Heart left ventricle (tissue), 16 donors: ENCODE data around the gene PARD3. TPM values are rescaled to one million over a fixed set of nuclear protein-coding genes. Genes with fewer than 3 reads are reported as not detected.
"Not testable (repeated sequence)": the region's sequence is repeated elsewhere in the genome, so short reads cannot be mapped to it uniquely, and the experiment has no call there.

ENCODE experiments used
- ATAC-seq, 4 donors: fragments of 200-7000 bp; cut with Tn5 transposase; one replicate each; pipeline ENCODE4 v1.9.1; 2020 to 2022; ENCODE audit warnings: moderate library complexity in 4 of 4, mild to moderate bottlenecking in 3 of 4, moderate number of reproducible peaks in 1 of 4
- DNase-seq, 5 donors: peaks; one replicate each; pipeline ENCODE4 v3.0.0-alpha.2; 2020
- H3K27ac ChIP-seq, 12 donors: fragments of 200-600 bp; sonication (generic) in 4 of 12; one replicate each; pipeline versions ENCODE4 v1.5.0 to v1.8.0; 2016 to 2022; ENCODE audit warnings: mild to moderate bottlenecking in 2 of 12
- H3K27me3 ChIP-seq, 9 donors: fragments of 200-600 bp; sonication (generic) in 2 of 9; one replicate each; pipeline versions ENCODE4 v1.5.1 to v1.8.0; 2016 to 2022; ENCODE audit warnings: mild to moderate bottlenecking in 3 of 9
- H3K36me3 ChIP-seq, 9 donors: fragments of 200-600 bp; sonication (generic) in 2 of 9; one replicate each; pipeline versions ENCODE4 v1.5.0 to v1.8.0; 2018 to 2022; ENCODE audit warnings: mild to moderate bottlenecking in 2 of 9
- H3K4me1 ChIP-seq, 12 donors: fragments of 200-600 bp; sonication (generic) in 4 of 12; one replicate each; pipeline versions ENCODE4 v1.5.0 to v1.8.0; 2016 to 2022; ENCODE audit warnings: mild to moderate bottlenecking in 3 of 12
- H3K4me3 ChIP-seq, 12 donors: fragments of 200-600 bp; sonication (generic) in 4 of 12; one replicate each; pipeline versions ENCODE4 v1.5.0 to v1.8.0; 2017 to 2022; ENCODE audit warnings: mild to moderate bottlenecking in 9 of 12, moderate library complexity in 4 of 12
- H3K9me3 ChIP-seq, 12 donors: fragments of 200-600 bp; sonication (generic) in 4 of 12; one replicate each; pipeline versions ENCODE4 v1.5.0 to v1.8.0; 2016 to 2022; ENCODE audit warnings: mild to moderate bottlenecking in 1 of 12
- POLR2A ChIP-seq, 2 donors: fragments of 450-650 bp; IDR thresholded peaks; one replicate each; pipeline ENCODE4 v1.6.1; 2017; ENCODE audit warnings: antibody characterized with exemption in 2 of 2, mild to moderate bottlenecking in 2 of 2, moderate library complexity in 2 of 2
- WGBS, 4 donors: extraction: QIAGEN DNeasy Blood & Tissue Kit in 2 of 4; methylation state at CpG; one replicate each; pipeline versions ENCODE4 v1.1.5 to v1.1.7; 2013 to 2018; 5-methylcytosine and 5-hydroxymethylcytosine counted together
- intact Hi-C, 10 donors: fragments of 100-400 bp; cut with DNase I; formaldehyde crosslinking; loops; one replicate each; pipeline versions ENCODE4 v1.11.1 to v1.14.2; 2022
- polyA plus RNA-seq, 2 donors: library from polyadenylated mRNA; stranded (reverse); fragments of 200-250 nt; gene quantifications; one replicate each; pipeline ENCODE4 v1.2.3, GENCODE V29; 2013
- total RNA-seq, 9 donors: library from RNA; depleted of rRNA in 2 of 9; stranded (reverse); fragments of >200 nt in 2 of 9; fragmentation: NEBNext Ultra II Directional in 3 of 9; extraction: Animal tissue kit (Norgen Biotek cat#: 25700) in 3 of 9; gene quantifications; one replicate each; pipeline versions ENCODE4 v1.1.0 to v1.2.4, GENCODE V29; 2016 to 2023
- TF ChIP-seq, protein P1 (sequence below), 12 donors: fragments of 200-600 bp; sonication (generic) in 4 of 12; IDR thresholded peaks; one replicate each; pipeline versions ENCODE4 v1.5.0 to v1.8.0; 2018 to 2022; ENCODE audit warnings: antibody characterized with exemption in 12 of 12, mild to moderate bottlenecking in 5 of 12
- donor health status: ischemic (EF 13 %, LVEDD 7.1; RV severe dilation, severe dysfunction).
- donor health status: healthy with polysubstance abuse.
- donor health status: DM: no; HTN: yes; CAD: no.
- donor health status: DM: no; HTN: no; CAD: no.
- donor health status: ischemic (EF 25% LVEDD 6.9; RV normal size, moderate dysfunction).
- donor health status: ischemic (EF 25% LVEDD 5.7; RV mildly dilated, moderate dysfunction).
- donor health status: healthy.
- donor health status: DM: yes; HTN: yes; CAD: no.
- donor health status: ischemic (EF 35%, LVEDD 5.7; RV mildly dilated, moderate dysfunction).
- donor health status: nonischemic (EF 11% LVEDD 7.7; RV severe dilation, severe dysfunction).
- donor health status: DM: yes; HTN: yes; CAD: no.
- donor health status: PGD.
- donor health status: ischemic (EF 29% LVEDD 5.4; RV normal size, mild dysfunction).
- donor health status: nonischemic (EF 23%, LVEDD 6.1; RV moderate dilation, normal function).

Gene PARD3
- total and polyA plus RNA-seq, 11 donors = 24.8 to 69.7 (median 33.1) TPM

DNA sequence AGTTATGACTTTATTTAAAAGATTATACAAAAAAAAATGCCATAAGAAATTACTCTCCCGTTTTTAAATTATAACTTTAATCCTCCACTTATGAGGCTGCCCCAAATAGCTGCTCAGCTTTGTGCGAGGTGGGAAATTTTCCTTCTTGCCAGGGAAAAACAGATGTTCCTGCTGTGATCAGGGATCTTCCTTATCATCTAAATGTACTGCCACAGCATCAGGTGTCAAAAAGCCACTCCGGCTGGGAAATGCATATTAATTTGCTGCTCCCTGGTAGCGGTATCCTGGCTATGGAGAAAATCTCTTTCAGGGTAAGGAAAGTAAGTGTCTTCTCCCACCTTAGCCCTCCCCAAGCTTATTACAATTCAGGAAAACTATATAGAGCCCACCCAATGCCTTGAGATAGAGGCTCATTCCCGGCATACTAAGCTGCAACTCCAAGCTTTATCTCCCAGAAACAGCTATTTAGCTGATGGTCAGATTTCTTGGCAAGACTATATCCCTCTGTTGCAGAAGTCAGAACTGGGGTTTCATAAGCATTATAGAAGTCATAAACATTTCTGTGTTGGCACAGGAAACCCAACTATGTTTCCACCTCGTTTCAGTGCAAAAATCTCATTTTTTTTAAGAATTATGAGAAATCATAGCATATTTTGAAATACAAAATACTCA lies 360.4 kb downstream of the PARD3 start:
- Histone ChIP-seq H3K36me3 (no peaks in the 10 kb centered on the region), H3K9me3 (no peaks in the 10 kb centered on the region), H3K4me3 (no peak overlapping the region), H3K4me1 (peaks cover 0 to 8% (median 0%) of the 10 kb centered on the region in 12 donors), H3K27me3 (no peaks in the 10 kb centered on the region), H3K27ac (no peak overlapping the region)
- TF ChIP-seq POLR2A (IDR thresholded peaks at IDR 0.05) = no peak
- TF ChIP-seq, protein P1, sequence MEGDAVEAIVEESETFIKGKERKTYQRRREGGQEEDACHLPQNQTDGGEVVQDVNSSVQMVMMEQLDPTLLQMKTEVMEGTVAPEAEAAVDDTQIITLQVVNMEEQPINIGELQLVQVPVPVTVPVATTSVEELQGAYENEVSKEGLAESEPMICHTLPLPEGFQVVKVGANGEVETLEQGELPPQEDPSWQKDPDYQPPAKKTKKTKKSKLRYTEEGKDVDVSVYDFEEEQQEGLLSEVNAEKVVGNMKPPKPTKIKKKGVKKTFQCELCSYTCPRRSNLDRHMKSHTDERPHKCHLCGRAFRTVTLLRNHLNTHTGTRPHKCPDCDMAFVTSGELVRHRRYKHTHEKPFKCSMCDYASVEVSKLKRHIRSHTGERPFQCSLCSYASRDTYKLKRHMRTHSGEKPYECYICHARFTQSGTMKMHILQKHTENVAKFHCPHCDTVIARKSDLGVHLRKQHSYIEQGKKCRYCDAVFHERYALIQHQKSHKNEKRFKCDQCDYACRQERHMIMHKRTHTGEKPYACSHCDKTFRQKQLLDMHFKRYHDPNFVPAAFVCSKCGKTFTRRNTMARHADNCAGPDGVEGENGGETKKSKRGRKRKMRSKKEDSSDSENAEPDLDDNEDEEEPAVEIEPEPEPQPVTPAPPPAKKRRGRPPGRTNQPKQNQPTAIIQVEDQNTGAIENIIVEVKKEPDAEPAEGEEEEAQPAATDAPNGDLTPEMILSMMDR (IDR thresholded peaks at IDR 0.05) = no peak
- WGBS, 4 donors = 71 to 75% (median 74%) methylated on average over 6 of the region's 6 CpGs
- no peak for ATAC-seq
- no peak for DNase-seq
- intact Hi-C loops = no loop called here

DNA sequence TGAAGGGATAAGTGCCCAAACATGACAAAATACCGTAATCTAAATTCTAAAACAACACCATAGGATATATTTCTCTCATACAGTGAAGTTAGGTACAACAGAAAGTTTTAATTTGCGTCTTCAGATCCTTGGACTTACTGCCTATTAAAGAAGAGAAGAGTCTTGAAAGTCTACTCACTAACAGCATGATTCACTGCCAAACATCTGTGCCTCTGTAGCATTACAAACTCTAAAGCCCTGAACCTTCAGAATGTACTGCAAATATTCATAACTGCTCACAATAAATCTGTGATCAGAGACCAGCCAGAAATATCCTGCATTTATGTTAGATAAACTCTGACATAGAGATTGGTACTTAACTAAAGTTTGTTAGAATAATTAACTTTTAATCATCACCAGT lies 365.3 kb downstream of the PARD3 start:
- Histone ChIP-seq H3K27ac (no peak overlapping the region), H3K4me3 (no peak overlapping the region), H3K9me3 (no peaks in the 10 kb centered on the region), H3K4me1 (peaks cover 0 to 10% (median 0%) of the 10 kb centered on the region in 12 donors), H3K36me3 (no peaks in the 10 kb centered on the region), H3K27me3 (no peaks in the 10 kb centered on the region)
- 86 to 92% (median 88%) methylated on average over 2 of the region's 2 CpGs for WGBS, 4 donors
- no peak for TF ChIP-seq POLR2A (IDR thresholded peaks at IDR 0.05)
- intact Hi-C loops = no loop called here
- ATAC-seq (no peak), DNase-seq (no peak)

- TF ChIP-seq, protein P1 (IDR thresholded peaks at IDR 0.05) = no peak
- no peak for TF ChIP-seq POLR2A (IDR thresholded peaks at IDR 0.05)
- Histone ChIP-seq H3K4me3 (no peak overlapping the region), H3K9me3 (no peaks in the 10 kb centered on the region), H3K4me1 (peaks cover 0 to 11% (median 0%) of the 10 kb centered on the region in 12 donors), H3K27me3 (no peaks in the 10 kb centered on the region), H3K27ac (no peak overlapping the region), H3K36me3 (no peaks in the 10 kb centered on the region)
- intact Hi-C loops = no loop called here
- DNase-seq = no peak
- WGBS, 4 donors = 87 to 95% (median 93%) methylated on average over 3 of the region's 3 CpGs
- no peak for ATAC-seq
Observed at GRCh38 chr10:34446049-34446448, 369.0 kb downstream of the PARD3 start.

DNA sequence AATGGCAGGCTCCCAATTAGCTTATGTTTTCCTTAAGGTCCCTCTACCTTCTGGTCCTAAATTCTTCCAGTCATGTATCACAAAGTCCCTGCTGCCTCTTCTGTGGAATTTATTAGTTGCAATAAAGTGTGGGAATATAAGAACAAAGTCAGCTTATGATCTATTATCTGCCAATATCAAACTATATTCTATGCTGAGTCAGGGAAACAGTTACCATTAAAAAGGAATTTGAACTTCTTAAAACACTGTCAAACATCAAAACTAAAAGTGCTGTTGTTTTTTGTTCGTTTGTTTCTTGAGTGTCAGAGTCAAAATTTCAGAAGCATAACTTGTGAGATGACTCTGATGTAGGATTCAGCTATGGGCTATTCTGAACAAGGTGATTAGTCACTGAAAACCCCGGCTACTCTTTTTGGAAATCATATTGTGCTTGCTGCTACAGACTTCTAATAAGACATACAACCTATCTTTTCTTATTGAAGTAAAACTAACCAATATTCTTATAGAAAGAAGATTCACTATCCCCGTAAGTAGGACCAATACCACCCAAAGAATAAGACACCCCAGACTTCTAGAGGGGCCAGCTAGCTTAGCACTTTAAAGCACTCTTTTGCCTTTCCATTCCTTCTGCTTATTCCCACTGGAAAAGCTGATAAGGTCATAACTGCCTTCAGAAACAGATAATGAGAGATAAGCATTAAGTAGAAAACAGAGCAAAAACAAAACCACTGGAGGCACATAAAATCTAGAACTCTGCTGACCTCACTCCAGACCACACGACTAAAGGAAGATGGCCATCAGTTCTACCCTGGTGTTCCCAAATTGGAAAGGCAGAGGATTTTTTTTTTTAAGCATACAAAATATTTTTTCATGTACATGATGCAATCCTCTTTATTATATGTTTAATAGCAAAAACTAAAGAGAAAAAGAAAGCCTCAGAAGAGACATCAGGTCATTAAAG lies 370.6 kb downstream of the PARD3 start:
- Histone ChIP-seq H3K27ac (no peak overlapping the region), H3K9me3 (no peaks in the 10 kb centered on the region), H3K27me3 (no peaks in the 10 kb centered on the region), H3K4me3 (no peak overlapping the region), H3K4me1 (peaks cover 0 to 11% (median 0%) of the 10 kb centered on the region in 12 donors), H3K36me3 (no peaks in the 10 kb centered on the region)
- TF ChIP-seq, protein P1 (IDR thresholded peaks at IDR 0.05) = no peak
- TF ChIP-seq POLR2A (IDR thresholded peaks at IDR 0.05) = no peak
- intact Hi-C loops = no loop called here
- ATAC-seq (no peak), DNase-seq (no peak)
- 77 to 85% (median 81%) methylated on average over 4 of the region's 4 CpGs for WGBS, 4 donors

DNA sequence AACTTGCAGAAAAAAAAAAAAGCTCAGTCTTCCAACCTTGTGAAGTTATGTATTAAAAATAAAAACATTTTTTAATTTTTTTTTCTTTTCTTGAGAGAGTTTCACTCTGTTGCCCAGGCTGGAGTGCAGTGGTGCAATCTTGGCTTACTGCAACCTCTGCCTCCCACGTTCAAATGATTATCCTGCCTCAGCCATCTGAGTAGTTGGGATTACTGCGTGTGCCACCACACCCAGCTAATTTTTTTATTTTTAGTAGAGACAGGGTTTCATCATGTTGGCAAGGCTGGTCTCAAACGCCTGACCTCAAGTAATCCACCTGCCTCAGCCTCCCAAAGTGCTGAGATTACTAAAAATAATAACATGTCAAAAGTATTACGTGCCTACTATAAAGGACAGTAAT lies 375.7 kb downstream of the PARD3 start:
- H3K36me3 ChIP-seq, H3K27me3 ChIP-seq, H3K4me3 ChIP-seq, H3K27ac ChIP-seq, DNase-seq, intact Hi-C loops, H3K9me3 ChIP-seq: not testable (repeated sequence)
- H3K4me1 ChIP-seq = peaks cover 0 to 19% (median 11%) of the 10 kb centered on the region in 12 donors
- peak in 2 of 4 donors; percentile 30 to 65 for ATAC-seq
- WGBS, 4 donors = 25 to 49% (median 38%) methylated on average over 4 of the region's 4 CpGs
